Measurements from ENCODE around the gene FOXN3. TPM values are rescaled to one million over a fixed set of nuclear protein-coding genes. Genes with fewer than 3 reads are reported as not detected.

Gene FOXN3
- polyA plus RNA-seq, 1 experiment = 46.5 TPM

GRCh38 chr14:89315493-89316470 is 101.3 kb downstream of the FOXN3 start:
- H3K4me3 ChIP-seq (ENCODE audit: low read depth, low read length) = no peak overlapping the region
- no peak for DNase-seq (ENCODE audit: low read depth, low spot score)
- CTCF ChIA-PET = no interaction called here

DNA sequence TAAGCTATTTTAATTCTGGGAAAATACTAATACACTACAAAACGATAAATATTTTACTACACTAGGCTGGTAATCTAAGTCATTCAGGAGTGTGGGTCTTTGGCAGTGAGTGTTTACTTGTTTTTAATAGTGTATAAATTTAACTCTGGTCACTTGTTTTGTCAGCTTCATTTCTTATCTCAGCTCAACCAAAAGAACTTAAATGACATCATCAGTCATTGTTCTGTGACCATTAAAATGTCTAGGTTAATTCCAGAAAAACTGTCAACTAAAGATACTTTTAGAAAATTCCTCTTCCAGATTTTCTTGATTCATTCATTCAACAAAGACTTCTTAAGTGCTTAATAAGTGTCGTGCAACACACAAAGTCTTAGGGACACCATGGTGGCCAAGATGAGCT is 102.8 kb downstream of the FOXN3 start:
- Histone ChIP-seq H3K9me3 (ENCODE audit: control insufficient read depth, insufficient read depth, low read length) (peaks cover 5% of the 10 kb centered on the region; the same call in 1 of the 2 replicates), H3K27ac (ENCODE audit: low read depth, low read length) (no peak overlapping the region), H3K27me3 (ENCODE audit: control insufficient read depth, insufficient read depth, low read length) (no peaks in the 10 kb centered on the region), H3K4me3 (ENCODE audit: low read depth, low read length) (no peak overlapping the region)
- no peak for DNase-seq (ENCODE audit: low read depth, low spot score)
- ChIA-PET CTCF (interaction anchor here (1.4 kb wide), 1 partner anchor 600 kb away, joined by 3 read pairs; no protein-coding TSS in a partner anchor), POLR2A (no interaction called here)
- TF ChIP-seq, protein P1, sequence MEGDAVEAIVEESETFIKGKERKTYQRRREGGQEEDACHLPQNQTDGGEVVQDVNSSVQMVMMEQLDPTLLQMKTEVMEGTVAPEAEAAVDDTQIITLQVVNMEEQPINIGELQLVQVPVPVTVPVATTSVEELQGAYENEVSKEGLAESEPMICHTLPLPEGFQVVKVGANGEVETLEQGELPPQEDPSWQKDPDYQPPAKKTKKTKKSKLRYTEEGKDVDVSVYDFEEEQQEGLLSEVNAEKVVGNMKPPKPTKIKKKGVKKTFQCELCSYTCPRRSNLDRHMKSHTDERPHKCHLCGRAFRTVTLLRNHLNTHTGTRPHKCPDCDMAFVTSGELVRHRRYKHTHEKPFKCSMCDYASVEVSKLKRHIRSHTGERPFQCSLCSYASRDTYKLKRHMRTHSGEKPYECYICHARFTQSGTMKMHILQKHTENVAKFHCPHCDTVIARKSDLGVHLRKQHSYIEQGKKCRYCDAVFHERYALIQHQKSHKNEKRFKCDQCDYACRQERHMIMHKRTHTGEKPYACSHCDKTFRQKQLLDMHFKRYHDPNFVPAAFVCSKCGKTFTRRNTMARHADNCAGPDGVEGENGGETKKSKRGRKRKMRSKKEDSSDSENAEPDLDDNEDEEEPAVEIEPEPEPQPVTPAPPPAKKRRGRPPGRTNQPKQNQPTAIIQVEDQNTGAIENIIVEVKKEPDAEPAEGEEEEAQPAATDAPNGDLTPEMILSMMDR (IDR thresholded peaks at IDR 0.05; ENCODE audit: low read depth, low read length) = no peak

More at GRCh38 chr14:89315493-89316470, 101.3 kb downstream of the FOXN3 start:
- Histone ChIP-seq H3K27ac (ENCODE audit: low read depth, low read length) (no peak overlapping the region), H3K27me3 (ENCODE audit: control insufficient read depth, insufficient read depth, low read length) (no peaks in the 10 kb centered on the region), H3K9me3 (ENCODE audit: control insufficient read depth, insufficient read depth, low read length) (peaks cover 6% of the 10 kb centered on the region; the same call in 1 of the 2 replicates)
- TF ChIP-seq, protein P1 (IDR thresholded peaks at IDR 0.05; ENCODE audit: low read depth, low read length) = no peak
- POLR2A ChIA-PET = no interaction called here

GRCh38 chr14:89312932-89313331 is 104.1 kb downstream of the FOXN3 start:
- TF ChIP-seq, protein P1 (IDR thresholded peaks at IDR 0.05; ENCODE audit: low read depth, low read length) = no peak
- CTCF ChIA-PET = no interaction called here
- Histone ChIP-seq H3K4me3 (ENCODE audit: low read depth, low read length) (no peak overlapping the region), H3K9me3 (ENCODE audit: control insufficient read depth, insufficient read depth, low read length) (no peaks in the 10 kb centered on the region), H3K27me3 (ENCODE audit: control insufficient read depth, insufficient read depth, low read length) (no peaks in the 10 kb centered on the region), H3K27ac (ENCODE audit: low read depth, low read length) (no peak overlapping the region)
- DNase-seq (ENCODE audit: low read depth, low spot score) = no peak
- POLR2A ChIA-PET = no interaction called here

- ChIA-PET POLR2A (no interaction called here), CTCF (no interaction called here)
- Histone ChIP-seq H3K27me3 (ENCODE audit: control insufficient read depth, insufficient read depth, low read length) (no peaks in the 10 kb centered on the region), H3K9me3 (ENCODE audit: control insufficient read depth, insufficient read depth, low read length) (no peaks in the 10 kb centered on the region), H3K27ac (ENCODE audit: low read depth, low read length) (no peak overlapping the region), H3K4me3 (ENCODE audit: low read depth, low read length) (no peak overlapping the region)
- DNase-seq (ENCODE audit: low read depth, low spot score) = no peak
- TF ChIP-seq, protein P1 (IDR thresholded peaks at IDR 0.05; ENCODE audit: low read depth, low read length) = no peak
Observed at GRCh38 chr14:89310211-89310610, 106.8 kb downstream of the FOXN3 start.

DNA sequence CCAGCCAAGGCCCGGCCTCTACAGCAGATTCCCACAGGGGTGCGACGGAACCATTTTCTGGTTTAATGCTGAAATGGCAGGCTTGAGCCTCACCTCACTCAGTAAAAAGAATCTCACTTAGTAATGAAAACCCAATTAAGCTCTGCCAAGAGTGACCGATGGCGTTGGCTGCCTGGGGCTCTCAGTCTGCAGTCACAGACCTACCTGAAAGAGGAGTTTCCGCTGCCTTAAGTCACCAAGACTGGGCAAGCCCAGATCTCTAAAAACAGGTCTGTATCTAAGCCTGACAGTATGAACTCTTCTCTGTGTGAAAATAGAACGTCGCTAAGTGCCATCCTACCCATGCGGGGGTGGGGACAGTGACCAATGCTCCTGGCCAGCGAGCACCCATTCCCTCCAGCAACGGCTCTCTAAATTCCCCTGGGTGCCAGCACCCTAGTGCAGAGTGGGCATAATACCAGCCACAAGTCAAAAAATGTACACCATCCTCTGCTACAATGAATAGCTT is 107.3 kb downstream of the FOXN3 start:
- CTCF ChIA-PET = no interaction called here
- TF ChIP-seq, protein P1 (IDR thresholded peaks at IDR 0.05; ENCODE audit: low read depth, low read length) = no peak

More for the DNA sequence above, 107.3 kb downstream of the FOXN3 start:
- H3K27ac ChIP-seq (ENCODE audit: low read depth, low read length) = no peak overlapping the region
- no peak overlapping the region for H3K4me3 ChIP-seq (ENCODE audit: low read depth, low read length)
- POLR2A ChIA-PET = no interaction called here
- no peaks in the 10 kb centered on the region for H3K9me3 ChIP-seq (ENCODE audit: control insufficient read depth, insufficient read depth, low read length)
- no peak for DNase-seq (ENCODE audit: low read depth, low spot score)
- no peaks in the 10 kb centered on the region for H3K27me3 ChIP-seq (ENCODE audit: control insufficient read depth, insufficient read depth, low read length)
